GM12878 (cell line): ENCODE measurements around the gene ZNF805. TPM values are rescaled to one million over a fixed set of nuclear protein-coding genes. Genes with fewer than 3 reads are reported as not detected.

Experiments
- ATAC-seq: fragments of 200-7000 bp; cut with Tn5 transposase; 3 replicates; pipeline ENCODE4 v1.9.1; 2020; ENCODE audit warnings: mild to moderate bottlenecking, moderate library complexity
- BruUV-seq: library from RNA; stranded (reverse); fragments of 400-500 nt; replicated peaks from 2 replicates; lab custom pipeline; 2021; lab: Mats Ljungman, UMichigan
- CTCF ChIA-PET: fragments of 300-600 bp; sonication (Branson Sonifier 250); formaldehyde crosslinking; extraction: SDS; loops from one replicate; lab custom pipeline; 2021; ENCODE audit warnings: inconsistent platforms; lab: Yijun Ruan, JAX
- POLR2A ChIA-PET: fragments of 350-600 bp; formaldehyde crosslinking; extraction: SDS; loops from one replicate; lab custom pipeline; 2021; ENCODE audit warnings: inconsistent platforms; lab: Charles Lee
- RAD21 ChIA-PET: fragments of 300-600 bp; sonication (Branson Sonifier 250); formaldehyde crosslinking; loops from one replicate; lab custom pipeline; 2023; ENCODE audit warnings: antibody characterized with exemption; ENCODE audit not compliant: unreplicated experiment; lab: Charles Lee
- SMC1A ChIA-PET: fragments of 300-600 bp; sonication (Branson Sonifier 250); formaldehyde crosslinking; loops from one replicate; lab custom pipeline; 2023; ENCODE audit not compliant: unreplicated experiment, uncharacterized antibody; lab: Charles Lee
- DNase-seq: peaks from one replicate; pipeline ENCODE4 v3.0.0-alpha.2; 2011; ENCODE audit warnings: low read depth, low spot score
- FAIRE-seq: peaks from 3 replicates; lab custom pipeline; 2011; peaks lifted over from hg19 to GRCh38; lab: Jason Lieb, UNC
- H2AFZ ChIP-seq: 2 replicates; pipeline ENCODE4 v1.6.0; 2011; ENCODE audit warnings: low read depth, low read length, control low read depth; ENCODE audit not compliant: control insufficient read depth
- H3K27ac ChIP-seq: 2 replicates; pipeline ENCODE4 v1.5.1; 2011; ENCODE audit warnings: control low read depth; ENCODE audit not compliant: control insufficient read depth, insufficient read depth
- H3K27me3 ChIP-seq, 2 experiments: replicated peaks in 1 of 2; 2 replicates each; pipeline versions ENCODE4 v1.6.0 to v1.6.1; 2011; ENCODE audit warnings: low read length in 1 of 2; ENCODE audit not compliant: control insufficient read depth in 2 of 2, insufficient read depth in 2 of 2
- H3K36me3 ChIP-seq, 2 experiments: 2 replicates each; pipeline ENCODE4 v1.5.1; 2011; ENCODE audit warnings: low read length in 1 of 2; ENCODE audit not compliant: control insufficient read depth in 2 of 2, insufficient read depth in 2 of 2
- H3K4me1 ChIP-seq: 2 replicates; pipeline ENCODE4 v1.6.1; 2011; ENCODE audit warnings: mild to moderate bottlenecking, low read length, moderate library complexity, mixed read lengths; ENCODE audit not compliant: control insufficient read depth, insufficient read depth
- H3K4me2 ChIP-seq: 2 replicates; pipeline ENCODE4 v1.6.0; 2011; ENCODE audit warnings: control low read depth; ENCODE audit not compliant: control insufficient read depth, insufficient read depth
- H3K4me3 ChIP-seq: fragments of 200-600 bp; sonication (generic); 2 replicates; pipeline ENCODE4 v1.5.1; 2016
- H3K79me2 ChIP-seq: 2 replicates; pipeline ENCODE4 v1.6.0; 2011; ENCODE audit warnings: low read length; ENCODE audit not compliant: control insufficient read depth, insufficient read depth
- H3K9ac ChIP-seq: 2 replicates; pipeline ENCODE4 v1.8.0; 2011; ENCODE audit warnings: low read length, control low read depth, mixed read lengths; ENCODE audit not compliant: control insufficient read depth, insufficient read depth
- H3K9me3 ChIP-seq: replicated peaks from 3 replicates; pipeline ENCODE4 v1.5.1; 2011; ENCODE audit warnings: mild to moderate bottlenecking, low read length; ENCODE audit not compliant: control insufficient read depth, insufficient read depth
- H4K20me1 ChIP-seq: 2 replicates; pipeline ENCODE4 v1.6.0; 2011; ENCODE audit not compliant: control insufficient read depth, insufficient read depth
- ASH2L ChIP-seq: fragments of 300-600, 200-600 bp; sonication (generic); IDR thresholded peaks from 2 replicates; pipeline ENCODE4 v1.6.1; 2017; ENCODE audit warnings: low read depth, mild to moderate bottlenecking, borderline replicate concordance
- CHD1 ChIP-seq: IDR thresholded peaks from 2 replicates; pipeline ENCODE4 v1.6.1; 2012; ENCODE audit warnings: low read depth, low read length, improper control_type of control experiment
- FOS ChIP-seq: IDR thresholded peaks from 3 replicates; pipeline ENCODE4 v1.6.1; 2011; ENCODE audit warnings: borderline replicate concordance; ENCODE audit not compliant: insufficient read length; ENCODE audit errors: extremely low read depth
- NFYA ChIP-seq: IDR thresholded peaks from 2 replicates; pipeline ENCODE4 v1.6.1; 2011; ENCODE audit warnings: low read depth, mild to moderate bottlenecking, low read length, improper control_type of control experiment, borderline replicate concordance
- PML ChIP-seq: IDR thresholded peaks from 2 replicates; pipeline ENCODE4 v1.6.1; 2012; ENCODE audit warnings: low read length, inconsistent platforms
- POLR2AphosphoS2 ChIP-seq: IDR thresholded peaks from 2 replicates; pipeline ENCODE4 v1.6.1; 2011; ENCODE audit warnings: low read depth, mild to moderate bottlenecking, low read length, improper control_type of control experiment, moderate library complexity
- POLR2AphosphoS5 ChIP-seq: IDR thresholded peaks from 2 replicates; pipeline ENCODE4 v1.6.1; 2011; ENCODE audit warnings: mild to moderate bottlenecking, low read length, inconsistent platforms
- ZNF384 ChIP-seq: IDR thresholded peaks from 2 replicates; pipeline ENCODE4 v1.6.1; 2012; ENCODE audit warnings: low read depth, mild to moderate bottlenecking, low read length, improper control_type of control experiment, borderline replicate concordance
- WGBS: methylation state at CpG from one replicate; pipeline ENCODE4 v1.1.6; 2016; ENCODE audit warnings: low lambda C conversion rate; ENCODE audit not compliant: insufficient replicate concordance, insufficient coverage; ENCODE audit errors: missing lambda C conversion rate; 5-methylcytosine and 5-hydroxymethylcytosine counted together
- in situ Hi-C: fragments of 300-500 bp; cut with MboI; formaldehyde crosslinking; loops from 9 replicates; pipeline ENCODE4 v1.14.3; 2018; ENCODE audit warnings: mixed read lengths
- intact Hi-C: fragments of 100-400 bp; cut with micrococcal nuclease; formaldehyde crosslinking; loops from one replicate; pipeline ENCODE4 v1.14.2; 2022; ENCODE audit not compliant: unreplicated experiment
- polyA plus RNA-seq, 11 experiments: library from polyadenylated mRNA; depleted of rRNA in 4 of 11; unstranded in 6 of 11; stranded (reverse) in 5 of 11; fragments of >200 nt; fragmentation: Nextera tagmentation in 4 of 11; fragmentation: Illumina TruSeq in 1 of 11; extraction: Ambion mirVana in 4 of 11; extraction: Trizol in 1 of 11; gene quantifications; 1 replicate in 1 of 11; 2 replicates in 10 of 11; pipeline versions ENCODE4 v1.2.1 to v1.2.3, GENCODE V29; 2011 to 2016; ENCODE audit warnings: inconsistent platforms in 2 of 11, missing spikeins in 2 of 11, low read depth in 1 of 11
- total RNA-seq, 4 experiments: library from RNA; depleted of rRNA in 3 of 4; stranded (reverse); fragments of >200 nt in 3 of 4; fragmentation: Illumina TruSeq in 1 of 4; extraction: Trizol in 1 of 4; gene quantifications; 2 replicates each; pipeline versions ENCODE4 v1.2.1 to v1.2.3, GENCODE V29; 2013 to 2021
- TF ChIP-seq, protein P1 (sequence below): fragments of 450-650 bp; IDR thresholded peaks from 2 replicates; pipeline ENCODE4 v1.6.1; 2017; ENCODE audit warnings: mild to moderate bottlenecking, low read depth, inconsistent platforms; ENCODE audit not compliant: poor library complexity, severe bottlenecking
- TF ChIP-seq, protein P2 (sequence below), 3 experiments: IDR thresholded peaks in 2 of 3; conservative IDR thresholded peaks in 1 of 3; 2 replicates each; pipeline ENCODE4 v1.5.1; 2011; ENCODE audit warnings: low read depth in 3 of 3, low read length in 3 of 3, mild to moderate bottlenecking in 3 of 3, control low read depth in 2 of 3, moderate library complexity in 2 of 3, inconsistent platforms in 1 of 3, mixed read lengths in 1 of 3; ENCODE audit not compliant: control insufficient read depth in 2 of 3, insufficient read depth in 1 of 3; ENCODE audit errors: extremely low read depth in 1 of 3
- TF ChIP-seq, protein P3 (sequence below): fragments of 450-650 bp; formaldehyde crosslinking; IDR thresholded peaks from 2 replicates; pipeline ENCODE4 v1.4.0; 2022; ENCODE audit warnings: mild to moderate bottlenecking, moderate library complexity

The ZNF805 gene
- total and polyA plus RNA-seq, 10 of the 15 experiments (the other 5 are each of a cell fraction or from before 2014, with no cell fraction given), result 0.31 to 8.9 (median 2.3) TPM

DNA sequence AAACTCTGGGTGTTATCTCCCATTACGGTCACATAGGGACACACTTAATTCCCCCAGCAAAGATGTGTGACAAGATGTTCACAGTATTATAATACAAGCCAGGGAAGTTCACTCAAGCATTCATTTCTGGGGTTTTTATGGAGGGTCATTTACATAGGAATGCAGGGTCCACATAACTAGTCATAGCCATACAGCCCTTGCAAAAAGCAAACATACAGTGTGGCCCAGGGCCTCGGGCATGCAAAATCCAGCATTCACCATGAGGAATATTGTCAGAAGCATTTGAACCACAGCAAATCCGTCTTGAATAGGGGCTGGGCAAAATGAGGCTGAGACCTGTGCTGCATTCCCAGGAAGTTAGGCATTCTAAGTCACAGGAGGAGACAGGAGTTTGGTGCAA lies 26.9 kb downstream of the ZNF805 start:
- Histone ChIP-seq H4K20me1 (no peaks in the 10 kb centered on the region), H3K4me2 (no peak overlapping the region), H3K27ac (no peak overlapping the region), H3K27me3 (no peaks in the 10 kb centered on the region), H3K36me3 (no peaks in the 10 kb centered on the region), H3K79me2 (no peaks in the 10 kb centered on the region), H3K9ac (no peak overlapping the region), H2AFZ (no peak overlapping the region), H3K4me1 (peaks cover 10% of the 10 kb centered on the region), H3K4me3 (no peak overlapping the region), H3K9me3 (no peaks in the 10 kb centered on the region; the same call in 2 of the 3 replicates)
- BruUV-seq, result no TSS peak
- FAIRE-seq (no peak), ATAC-seq (peak; percentile 53), DNase-seq (no peak)
- ChIA-PET RAD21 (interaction anchor here (1.4 kb wide), 1 partner anchor 16 kb away, joined by 5 read pairs; no protein-coding TSS in a partner anchor), POLR2A (no interaction called here), CTCF (interaction anchor here (0.6 kb wide), 1 partner anchor 37 kb away, joined by 4 read pairs; no protein-coding TSS in a partner anchor), SMC1A (no interaction called here)
- TF ChIP-seq POLR2AphosphoS2, result no peak
- no peak for TF ChIP-seq ZNF384
- no peak for TF ChIP-seq NFYA
- TF ChIP-seq FOS, result no peak
- no peak for TF ChIP-seq ASH2L
- TF ChIP-seq PML, result no peak
- no peak for TF ChIP-seq CHD1
- TF ChIP-seq, protein P1, sequence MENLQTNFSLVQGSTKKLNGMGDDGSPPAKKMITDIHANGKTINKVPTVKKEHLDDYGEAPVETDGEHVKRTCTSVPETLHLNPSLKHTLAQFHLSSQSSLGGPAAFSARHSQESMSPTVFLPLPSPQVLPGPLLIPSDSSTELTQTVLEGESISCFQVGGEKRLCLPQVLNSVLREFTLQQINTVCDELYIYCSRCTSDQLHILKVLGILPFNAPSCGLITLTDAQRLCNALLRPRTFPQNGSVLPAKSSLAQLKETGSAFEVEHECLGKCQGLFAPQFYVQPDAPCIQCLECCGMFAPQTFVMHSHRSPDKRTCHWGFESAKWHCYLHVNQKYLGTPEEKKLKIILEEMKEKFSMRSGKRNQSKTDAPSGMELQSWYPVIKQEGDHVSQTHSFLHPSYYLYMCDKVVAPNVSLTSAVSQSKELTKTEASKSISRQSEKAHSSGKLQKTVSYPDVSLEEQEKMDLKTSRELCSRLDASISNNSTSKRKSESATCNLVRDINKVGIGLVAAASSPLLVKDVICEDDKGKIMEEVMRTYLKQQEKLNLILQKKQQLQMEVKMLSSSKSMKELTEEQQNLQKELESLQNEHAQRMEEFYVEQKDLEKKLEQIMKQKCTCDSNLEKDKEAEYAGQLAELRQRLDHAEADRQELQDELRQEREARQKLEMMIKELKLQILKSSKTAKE, result no peak
- no peak for TF ChIP-seq POLR2AphosphoS5
- TF ChIP-seq, protein P2, sequence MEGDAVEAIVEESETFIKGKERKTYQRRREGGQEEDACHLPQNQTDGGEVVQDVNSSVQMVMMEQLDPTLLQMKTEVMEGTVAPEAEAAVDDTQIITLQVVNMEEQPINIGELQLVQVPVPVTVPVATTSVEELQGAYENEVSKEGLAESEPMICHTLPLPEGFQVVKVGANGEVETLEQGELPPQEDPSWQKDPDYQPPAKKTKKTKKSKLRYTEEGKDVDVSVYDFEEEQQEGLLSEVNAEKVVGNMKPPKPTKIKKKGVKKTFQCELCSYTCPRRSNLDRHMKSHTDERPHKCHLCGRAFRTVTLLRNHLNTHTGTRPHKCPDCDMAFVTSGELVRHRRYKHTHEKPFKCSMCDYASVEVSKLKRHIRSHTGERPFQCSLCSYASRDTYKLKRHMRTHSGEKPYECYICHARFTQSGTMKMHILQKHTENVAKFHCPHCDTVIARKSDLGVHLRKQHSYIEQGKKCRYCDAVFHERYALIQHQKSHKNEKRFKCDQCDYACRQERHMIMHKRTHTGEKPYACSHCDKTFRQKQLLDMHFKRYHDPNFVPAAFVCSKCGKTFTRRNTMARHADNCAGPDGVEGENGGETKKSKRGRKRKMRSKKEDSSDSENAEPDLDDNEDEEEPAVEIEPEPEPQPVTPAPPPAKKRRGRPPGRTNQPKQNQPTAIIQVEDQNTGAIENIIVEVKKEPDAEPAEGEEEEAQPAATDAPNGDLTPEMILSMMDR (IDR thresholded peaks at IDR 0.05 in 2 of 3, conservative IDR thresholded peaks at IDR 0.05 in 1 of 3; ENCODE audit: control insufficient read depth in 2 of 3, extremely low read depth in 1 of 3, insufficient read depth in 1 of 3, low read depth in 3 of 3, low read length in 3 of 3), result no peak
- TF ChIP-seq, protein P3, sequence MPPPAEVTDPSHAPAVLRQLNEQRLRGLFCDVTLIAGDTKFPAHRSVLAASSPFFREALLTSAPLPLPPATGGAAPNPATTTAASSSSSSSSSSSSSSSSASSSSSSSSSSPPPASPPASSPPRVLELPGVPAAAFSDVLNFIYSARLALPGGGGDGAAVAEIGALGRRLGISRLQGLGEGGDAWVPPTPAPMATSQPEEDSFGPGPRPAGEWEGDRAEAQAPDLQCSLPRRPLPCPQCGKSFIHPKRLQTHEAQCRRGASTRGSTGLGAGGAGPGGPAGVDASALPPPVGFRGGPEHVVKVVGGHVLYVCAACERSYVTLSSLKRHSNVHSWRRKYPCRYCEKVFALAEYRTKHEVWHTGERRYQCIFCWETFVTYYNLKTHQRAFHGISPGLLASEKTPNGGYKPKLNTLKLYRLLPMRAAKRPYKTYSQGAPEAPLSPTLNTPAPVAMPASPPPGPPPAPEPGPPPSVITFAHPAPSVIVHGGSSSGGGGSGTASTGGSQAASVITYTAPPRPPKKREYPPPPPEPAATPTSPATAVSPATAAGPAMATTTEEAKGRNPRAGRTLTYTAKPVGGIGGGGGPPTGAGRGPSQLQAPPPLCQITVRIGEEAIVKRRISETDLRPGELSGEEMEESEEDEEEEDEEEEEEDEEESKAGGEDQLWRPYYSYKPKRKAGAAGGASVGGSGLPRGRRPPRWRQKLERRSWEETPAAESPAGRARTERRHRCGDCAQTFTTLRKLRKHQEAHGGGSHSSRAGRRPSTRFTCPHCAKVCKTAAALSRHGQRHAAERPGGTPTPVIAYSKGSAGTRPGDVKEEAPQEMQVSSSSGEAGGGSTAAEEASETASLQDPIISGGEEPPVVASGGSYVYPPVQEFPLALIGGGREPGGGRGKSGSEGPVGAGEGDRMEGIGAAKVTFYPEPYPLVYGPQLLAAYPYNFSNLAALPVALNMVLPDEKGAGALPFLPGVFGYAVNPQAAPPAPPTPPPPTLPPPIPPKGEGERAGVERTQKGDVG (CRISPR knock-in tag), result no peak
- 36% methylated on average over 3 of the region's 3 CpGs for WGBS
- intact Hi-C loops (no loop called here), in situ Hi-C loops (no loop called here)
